GM19467 (cell line): Measurements from ENCODE around the gene XYLT1.
"Not testable (repeated sequence)": the region's sequence is repeated elsewhere in the genome, so short reads cannot be mapped to it uniquely, and the experiment has no call there.

ENCODE experiments used
- ATAC-seq: cut with Tn5 transposase; IDR thresholded peaks from one replicate; pipeline ENCODE4 v1.9.1; 2021; ENCODE audit warnings: mild to moderate bottlenecking, moderate library complexity; ENCODE audit not compliant: unreplicated experiment

Gene XYLT1

DNA sequence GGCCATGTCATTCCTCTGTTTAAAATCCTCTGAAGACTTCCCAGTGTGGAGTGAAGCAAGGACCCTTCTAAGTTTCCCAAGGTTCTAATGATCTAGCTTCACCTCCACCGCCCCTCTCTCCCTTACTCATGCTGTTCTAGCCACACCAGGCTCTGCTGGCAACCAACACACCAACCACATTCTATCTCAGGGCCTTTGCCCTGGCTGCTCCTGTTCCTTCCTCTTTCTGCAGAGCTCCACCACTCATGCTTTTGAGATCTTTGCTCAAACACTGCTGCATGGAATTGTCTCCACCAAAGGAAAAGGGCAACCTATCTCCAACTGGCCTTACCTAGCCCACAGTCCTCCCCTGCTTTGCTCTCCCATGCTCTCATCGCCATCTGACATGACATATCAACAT, 128.7 kb downstream of the XYLT1 start:
- ATAC-seq = no peak

DNA sequence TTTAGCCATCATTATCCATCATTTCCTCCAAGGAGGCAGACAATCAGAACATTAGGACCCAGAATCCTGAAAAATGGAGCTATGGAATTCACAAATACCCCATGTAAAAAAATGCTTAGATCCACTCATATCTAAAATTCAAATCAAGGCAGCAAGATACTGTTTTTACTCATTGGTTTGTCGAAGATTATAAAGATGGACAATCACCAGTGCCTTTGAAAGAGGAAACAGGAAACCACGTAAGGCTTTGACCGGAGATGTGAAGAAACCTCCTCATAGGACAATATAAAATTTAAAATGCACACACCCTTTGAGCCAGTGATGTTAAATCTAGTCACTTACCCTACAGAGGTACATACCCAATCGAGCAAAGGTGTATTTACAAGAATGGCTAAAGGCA, 130.0 kb downstream of the XYLT1 start:
- ATAC-seq = no peak

DNA sequence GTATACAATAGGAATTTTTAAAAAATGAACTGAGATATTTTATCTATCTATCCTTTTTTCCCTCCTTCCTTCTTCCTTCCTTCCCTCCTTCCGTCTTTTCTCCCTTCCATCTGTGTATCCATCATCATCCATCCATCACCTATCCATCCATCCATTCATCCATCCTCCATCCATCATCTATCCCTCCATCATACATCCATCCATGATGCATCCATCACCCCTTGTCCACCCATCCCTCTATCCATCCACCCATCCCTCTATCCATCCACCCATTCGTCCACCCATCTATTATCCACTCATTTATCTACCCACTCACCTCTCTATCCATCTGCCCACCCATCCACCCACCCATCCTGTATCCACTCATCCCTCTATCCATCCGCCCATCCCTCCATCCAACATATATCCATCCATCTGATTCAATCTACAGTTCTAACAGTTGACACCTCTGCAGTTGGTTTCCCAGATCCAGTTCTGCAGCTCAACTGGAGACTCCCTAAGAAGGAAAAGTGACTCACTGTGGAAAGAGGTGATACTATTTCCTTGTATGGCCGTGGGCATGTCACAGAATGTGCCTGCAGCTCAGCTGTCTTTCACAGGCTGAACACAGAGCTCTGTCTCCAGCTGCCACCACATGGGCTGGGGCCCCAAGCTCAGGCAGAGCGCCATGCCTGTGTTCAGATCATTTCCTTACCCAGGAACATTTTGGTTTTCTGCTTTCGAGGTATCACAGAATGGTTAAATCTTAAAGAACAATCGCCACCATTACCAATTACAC, 130.8 kb downstream of the XYLT1 start:
- ATAC-seq = no peak

DNA sequence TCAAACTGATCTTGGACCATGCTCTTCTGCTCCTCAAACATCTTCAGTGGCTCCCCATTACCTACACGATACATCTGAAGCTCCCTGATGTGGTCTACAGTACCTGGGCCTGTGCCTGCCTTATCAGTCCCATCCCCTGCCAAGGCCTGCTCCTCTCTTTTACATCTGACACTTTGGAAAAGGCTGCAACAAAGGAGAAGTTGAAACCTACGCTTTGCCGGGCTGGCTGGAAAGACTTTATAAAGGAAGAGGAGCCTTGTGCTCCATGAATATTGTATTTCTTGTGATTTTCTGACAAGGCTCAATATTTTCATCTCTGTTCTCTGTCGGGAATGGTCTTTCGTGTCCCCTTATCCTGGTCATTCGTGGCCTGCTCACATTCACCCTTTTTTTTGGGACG, 132.5 kb downstream of the XYLT1 start:
- ATAC-seq = no peak

DNA sequence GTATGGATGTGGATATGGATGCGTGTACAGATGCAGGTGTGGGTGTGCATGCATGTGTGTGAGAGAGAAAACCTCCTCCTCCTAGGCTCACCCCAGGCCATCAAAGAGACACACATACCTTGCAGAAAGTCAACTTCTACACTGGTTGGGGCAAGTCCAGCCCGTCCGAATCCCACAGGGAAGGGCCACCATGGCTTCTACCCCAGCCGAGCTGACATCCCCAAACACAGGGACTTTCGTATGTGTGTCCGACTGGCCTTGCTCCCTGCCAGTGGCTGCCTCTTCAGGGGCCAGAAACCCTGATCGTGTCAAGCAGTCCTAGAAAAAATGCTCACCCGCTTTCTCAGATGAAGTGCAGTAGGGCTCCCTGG, 134.2 kb downstream of the XYLT1 start:
- ATAC-seq = no peak

DNA sequence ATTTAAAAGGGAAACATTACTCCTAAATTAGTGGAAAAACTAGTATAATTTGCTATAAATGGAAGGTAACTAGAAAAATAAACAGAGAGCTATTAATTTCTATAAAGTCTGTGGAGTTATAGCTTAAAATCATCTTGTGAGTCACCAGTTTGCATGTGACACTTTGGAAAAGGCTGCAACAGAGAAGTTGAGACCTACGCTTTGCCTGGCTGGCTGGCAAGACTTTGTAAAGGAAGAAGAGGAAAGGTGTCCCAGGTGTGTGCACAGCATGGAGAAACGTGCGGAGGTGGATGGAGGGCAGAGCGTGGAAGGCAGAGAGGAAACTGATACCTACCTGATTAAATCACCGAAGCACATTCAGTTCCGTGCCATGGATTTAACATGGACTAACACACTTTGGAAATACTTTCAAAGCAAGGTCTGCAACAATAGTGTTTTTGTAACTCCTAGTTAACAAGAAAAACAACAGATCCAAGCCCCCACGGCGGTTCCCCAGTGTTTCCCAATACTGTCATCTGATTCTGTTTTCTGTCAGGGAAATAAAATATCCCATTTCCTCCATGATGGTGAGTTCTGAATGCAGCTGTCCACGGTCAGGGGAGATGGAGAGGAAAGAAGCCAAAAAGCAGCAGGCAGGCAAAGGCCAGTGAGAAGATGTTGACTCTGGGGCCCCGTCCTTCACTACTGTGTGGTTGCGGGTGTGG, 134.8 kb downstream of the XYLT1 start:
- no peak for ATAC-seq

DNA sequence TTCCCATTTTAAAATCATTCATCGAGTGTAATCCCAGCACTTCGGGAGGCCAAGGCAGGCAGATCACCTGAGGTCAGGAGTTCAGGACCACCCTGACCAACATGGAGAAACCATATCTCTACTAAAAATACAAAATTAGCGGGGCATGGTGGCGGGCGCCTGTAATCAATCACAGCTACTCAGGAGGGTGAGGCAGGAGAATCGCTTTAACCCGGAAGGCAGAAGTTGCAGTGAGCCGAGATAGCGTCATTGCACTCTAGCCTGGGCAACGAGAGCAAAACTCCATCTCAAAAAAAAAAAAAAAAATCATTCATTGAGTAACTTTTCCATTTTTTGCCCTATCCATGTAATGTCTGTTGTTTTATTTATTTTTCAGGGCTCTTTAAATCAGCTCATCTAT, 135.4 kb downstream of the XYLT1 start:
- ATAC-seq = not testable (repeated sequence)

DNA sequence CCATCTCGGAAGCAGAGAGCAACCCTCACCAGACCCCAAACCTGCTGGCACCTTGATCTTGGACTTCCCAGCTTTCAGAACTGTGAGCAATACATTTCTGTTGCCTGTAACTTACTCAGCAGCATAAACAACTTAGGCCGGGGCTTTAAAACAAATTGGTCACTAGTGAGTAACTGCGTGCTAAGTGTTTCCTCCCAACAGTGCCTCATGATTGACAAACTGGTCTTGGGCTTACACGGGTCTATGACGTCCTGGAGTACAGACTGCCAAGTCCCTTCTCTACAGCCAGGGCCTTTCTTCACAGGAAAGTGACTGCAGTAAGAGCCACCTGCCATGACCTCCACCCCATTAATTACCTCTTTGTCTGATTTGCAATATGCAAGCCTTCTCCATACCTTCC, 136.7 kb downstream of the XYLT1 start:
- no peak for ATAC-seq

DNA sequence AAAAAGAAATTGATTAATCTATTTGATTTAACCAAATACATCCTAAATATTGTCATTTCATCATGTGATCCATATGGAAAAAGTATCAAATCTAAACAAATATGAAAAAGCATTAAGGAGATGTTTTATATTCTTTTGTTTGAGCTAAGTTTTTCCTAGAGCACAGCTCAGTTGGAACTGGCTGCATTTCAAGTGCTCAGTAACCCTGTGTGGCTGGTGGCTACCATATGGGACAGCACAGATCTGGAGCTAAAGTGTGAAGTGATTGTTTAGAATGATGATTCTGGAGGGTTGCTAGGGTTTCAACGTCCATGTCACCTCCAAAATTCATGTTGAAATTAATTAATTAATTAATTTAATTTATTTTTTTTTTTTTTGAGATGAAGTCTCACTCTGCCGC, 137.5 kb downstream of the XYLT1 start:
- ATAC-seq = no peak

DNA sequence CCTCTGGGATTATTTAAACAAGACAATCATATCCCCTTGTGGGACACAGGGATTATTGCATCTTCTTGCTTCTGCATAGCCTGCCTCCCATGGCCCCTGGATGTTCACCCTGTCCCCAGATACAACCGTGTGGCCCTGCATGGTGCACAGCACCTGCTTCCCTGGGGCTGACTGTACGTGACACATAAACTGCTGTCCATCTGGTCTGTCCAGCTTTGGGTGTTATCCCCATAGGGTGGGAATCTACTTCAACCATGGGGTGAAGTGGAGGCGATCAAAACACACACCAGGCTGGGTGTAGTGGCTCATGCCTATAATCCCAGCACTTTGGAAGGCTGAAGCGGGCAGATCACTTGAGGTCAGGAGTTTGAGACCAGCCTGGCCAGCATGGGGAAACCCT, 138.8 kb downstream of the XYLT1 start:
- ATAC-seq = no peak

DNA sequence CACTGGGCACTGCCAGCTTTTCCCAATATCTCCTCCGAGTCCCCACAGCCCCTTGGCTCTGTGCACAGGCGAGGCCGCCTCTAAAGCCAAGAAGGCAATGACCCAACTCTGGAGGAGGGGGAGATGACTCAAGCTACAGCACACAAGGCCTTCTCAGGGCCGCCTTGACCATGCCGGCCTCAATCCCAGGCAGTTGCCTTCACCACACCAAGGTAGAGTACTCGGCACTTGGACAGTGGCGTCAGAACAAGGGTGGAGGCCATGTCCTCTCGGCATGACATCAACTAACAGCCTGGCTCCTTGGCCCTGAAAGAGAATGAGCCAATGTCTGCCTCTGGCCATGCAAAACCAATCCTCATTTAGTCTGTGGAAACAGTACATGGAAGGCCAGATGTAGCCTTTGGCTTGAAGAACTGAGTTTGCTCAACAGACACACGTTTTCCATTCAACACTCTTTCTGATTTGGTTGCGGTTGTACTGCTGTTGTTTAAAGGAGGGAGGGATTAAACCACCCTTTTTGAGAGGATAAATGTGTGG, 139.6 kb downstream of the XYLT1 start:
- no peak for ATAC-seq

DNA sequence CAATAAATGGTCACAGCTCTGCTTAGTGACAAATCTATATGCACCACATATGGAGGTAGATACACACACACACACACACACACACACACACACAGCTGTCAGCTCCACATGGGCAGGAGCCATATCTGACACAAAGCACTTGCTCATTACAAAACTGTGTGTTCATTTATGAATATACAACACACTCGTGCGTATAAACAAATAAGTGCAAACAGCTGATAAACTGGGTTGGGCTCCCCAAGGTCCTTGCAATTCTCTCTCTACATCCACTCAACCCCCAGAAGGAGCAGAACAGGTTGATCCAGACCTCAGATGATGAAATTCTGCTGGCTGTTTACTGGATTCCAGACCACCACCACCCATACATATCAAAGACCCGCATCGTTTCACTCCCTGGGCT, 140.7 kb downstream of the XYLT1 start:
- no peak for ATAC-seq

DNA sequence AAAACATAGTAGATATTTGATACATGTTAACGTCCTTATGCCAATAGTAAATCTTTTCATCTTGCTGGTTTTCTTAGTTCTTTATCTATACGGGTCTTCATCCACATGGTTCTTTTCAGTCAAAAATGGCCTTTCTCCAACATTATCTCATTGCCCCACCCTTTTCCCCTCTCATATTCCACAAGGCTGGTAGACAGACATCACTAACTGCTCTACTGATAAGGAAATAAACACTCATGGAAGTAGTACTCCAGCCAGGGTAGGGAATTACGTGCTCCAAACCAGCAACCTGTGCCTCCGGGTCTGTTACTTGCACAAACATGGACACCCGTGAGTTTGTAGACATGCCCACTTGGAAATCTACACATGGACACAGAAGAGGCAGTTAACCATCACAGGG, 141.4 kb downstream of the XYLT1 start:
- no peak for ATAC-seq

DNA sequence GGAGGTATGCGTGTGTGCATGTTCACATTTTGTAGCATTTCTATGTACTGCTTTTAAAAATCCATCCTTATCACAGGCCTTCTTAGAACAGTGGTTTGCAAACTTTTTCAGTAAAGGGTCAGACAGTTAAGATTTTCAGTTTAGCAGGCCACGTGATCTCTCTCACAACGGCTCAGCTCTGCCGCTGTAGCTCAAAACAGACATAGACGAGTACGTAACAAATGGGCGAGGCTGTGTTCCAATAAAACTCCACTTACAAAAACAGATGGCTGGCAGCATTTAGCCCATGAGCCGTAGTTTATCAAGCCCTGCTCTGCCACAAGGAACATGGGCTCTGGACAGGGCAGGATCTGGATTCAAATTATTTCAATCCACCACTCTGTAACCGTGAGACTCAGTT, 141.8 kb downstream of the XYLT1 start:
- no peak for ATAC-seq

DNA sequence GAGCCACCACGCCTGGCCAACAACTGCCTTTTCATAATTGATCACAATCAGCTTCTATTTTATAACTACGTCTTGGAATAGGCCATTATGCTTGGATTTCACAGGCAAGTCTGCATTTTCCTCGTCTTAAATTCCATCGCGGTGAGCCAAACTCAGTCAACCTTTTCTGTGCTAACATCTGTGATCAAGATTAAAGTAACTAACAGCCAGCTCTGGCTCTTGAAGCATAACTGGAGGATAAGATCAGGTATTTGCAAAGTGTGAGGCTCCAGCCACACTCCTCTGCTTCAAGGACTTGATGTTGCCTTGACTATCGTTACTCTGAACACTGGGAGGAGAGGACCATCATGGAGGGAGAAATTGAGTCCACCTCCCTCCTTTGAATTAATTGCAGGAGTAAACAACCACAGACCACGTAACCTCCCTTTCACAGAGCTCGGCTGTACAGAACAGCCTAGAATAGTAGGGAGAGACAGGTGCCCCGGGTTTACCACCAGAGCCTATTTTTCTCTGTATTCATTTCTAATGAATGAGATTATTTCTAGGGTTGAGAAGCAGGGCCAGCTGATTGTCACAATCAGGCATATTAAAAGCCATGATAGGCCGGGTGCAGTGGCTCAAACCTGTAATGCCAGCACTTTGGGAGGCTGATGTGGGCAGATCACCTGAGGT, 143.0 kb downstream of the XYLT1 start:
- ATAC-seq = no peak

DNA sequence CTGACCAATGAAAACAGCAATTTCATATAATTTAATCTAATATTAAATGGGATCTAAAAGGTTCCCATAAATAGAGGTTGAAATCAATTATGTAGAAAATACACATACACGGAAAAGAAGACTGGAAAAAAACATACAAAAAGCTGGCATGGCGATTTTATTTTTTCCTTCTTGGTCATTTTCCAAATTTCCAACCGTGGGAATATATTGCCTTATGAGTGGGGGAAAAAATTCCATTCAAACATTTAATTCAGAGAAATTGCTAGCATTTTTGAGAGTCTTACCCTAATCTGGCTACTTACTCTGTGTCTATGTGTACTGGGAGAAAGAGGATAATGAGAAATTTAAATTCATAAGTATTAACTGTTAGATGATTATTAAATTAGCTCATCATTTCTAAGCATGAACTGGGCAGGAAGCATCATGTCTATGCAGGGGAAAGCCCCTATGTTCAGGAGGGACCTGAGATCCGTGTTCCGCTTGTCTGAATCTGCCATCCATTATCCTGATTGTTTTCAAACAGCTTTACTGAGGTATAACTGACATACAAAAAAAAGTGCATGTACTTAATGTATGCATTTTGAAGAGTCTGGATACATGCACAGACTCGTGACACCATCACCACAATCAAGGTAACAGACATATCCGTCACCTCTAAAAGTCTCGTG, 145.2 kb downstream of the XYLT1 start:
- no peak for ATAC-seq

DNA sequence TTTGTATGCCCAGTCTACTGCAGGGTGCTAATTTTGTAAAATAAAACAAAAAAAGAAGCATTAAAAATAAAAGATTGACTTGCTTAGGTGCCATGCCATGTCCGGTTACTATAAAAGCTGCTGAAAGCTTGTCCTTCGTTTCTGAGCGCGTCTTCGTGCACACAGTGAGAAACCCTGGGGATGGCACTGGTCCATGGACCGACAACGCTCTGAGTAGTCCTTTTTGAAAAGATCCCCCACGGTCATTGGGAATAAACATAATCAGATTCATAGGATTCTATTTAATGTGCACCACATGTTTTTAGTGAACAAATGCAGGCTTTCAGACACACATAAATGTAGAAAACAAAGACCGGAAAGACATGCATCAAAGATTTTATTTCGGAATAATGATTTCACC, 146.3 kb downstream of the XYLT1 start:
- ATAC-seq = no peak

DNA sequence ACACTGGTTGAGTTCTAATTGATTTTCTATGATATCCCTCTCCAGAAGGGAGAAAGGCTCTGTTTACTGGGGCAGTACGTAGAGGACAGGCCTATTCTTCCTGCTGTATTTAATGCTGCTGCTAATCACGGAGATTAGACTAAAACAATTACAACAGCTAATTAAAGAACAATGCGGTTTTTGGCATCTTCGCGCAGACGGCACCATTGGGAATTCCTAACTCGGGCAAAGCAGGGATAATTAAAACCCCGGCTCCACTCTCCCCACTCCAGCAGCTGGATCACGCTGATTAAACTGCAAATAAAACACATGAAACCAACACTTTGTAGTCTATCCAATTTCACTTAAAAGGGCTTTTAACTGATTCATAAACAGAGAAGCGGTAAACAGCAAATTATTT, 147.6 kb downstream of the XYLT1 start:
- ATAC-seq = no peak

DNA sequence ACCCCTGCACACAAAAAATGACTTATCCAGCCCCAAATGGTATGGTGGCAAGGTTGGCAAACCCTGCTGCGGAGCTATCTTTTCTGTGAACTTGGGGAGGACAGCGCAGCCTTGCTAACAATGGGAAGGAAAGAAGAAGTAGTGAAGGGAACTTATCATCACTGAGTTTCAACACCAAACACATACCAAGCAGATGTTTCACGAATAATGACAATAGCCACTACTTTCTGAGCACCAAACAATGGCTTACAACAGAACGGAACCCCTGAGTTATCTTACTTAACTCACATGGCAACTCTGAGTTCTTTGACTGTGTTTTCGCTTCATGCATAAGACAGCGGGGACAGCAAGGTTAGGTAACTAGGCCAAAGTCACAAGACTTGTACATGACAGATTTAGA, 148.9 kb downstream of the XYLT1 start:
- ATAC-seq = no peak

DNA sequence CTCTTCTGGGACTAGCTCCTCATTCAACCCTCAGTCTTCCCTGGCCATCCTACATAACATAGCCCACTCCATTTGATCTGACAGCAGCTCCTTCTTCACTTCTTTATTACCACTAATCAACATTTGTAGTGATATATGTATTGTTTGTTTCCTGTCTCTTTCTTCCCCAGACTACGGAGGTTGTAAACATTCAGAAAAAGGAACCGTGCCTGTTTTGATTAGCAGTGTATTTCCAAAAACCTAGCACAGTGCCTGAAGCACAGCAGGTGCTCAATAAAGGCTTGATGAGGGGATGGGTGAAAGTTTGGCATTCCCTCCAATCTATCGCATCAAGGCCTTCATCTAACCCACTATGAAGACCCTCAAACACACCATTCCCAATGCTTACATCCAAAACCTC, 150.8 kb downstream of the XYLT1 start:
- no peak for ATAC-seq

DNA sequence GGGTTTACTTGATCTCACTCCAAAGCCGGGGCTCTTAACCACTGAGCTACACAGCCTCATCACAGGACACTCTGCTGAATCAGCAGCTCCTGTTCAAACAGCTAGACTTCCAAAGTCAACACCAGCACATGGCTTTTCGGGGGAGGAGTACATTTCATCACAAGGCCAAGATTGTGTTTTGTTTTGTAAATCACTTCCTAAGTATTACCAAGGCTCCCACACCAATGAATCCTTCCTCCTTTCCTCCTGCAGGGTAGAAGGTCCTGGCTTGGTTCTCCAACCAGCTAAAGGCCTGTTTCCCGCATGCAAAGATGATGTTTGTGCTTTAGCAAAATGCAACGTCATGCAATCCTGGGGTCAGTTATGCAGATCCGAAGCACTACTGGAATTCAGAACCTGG, 152.5 kb downstream of the XYLT1 start:
- no peak for ATAC-seq
